Measurements from ENCODE around the gene TGM3.

The TGM3 gene

GRCh38 chr20:2285193-2285592 is 10.6 kb upstream of the TGM3 start:
- FAIRE-seq, result no peak

- no peak for FAIRE-seq
Measured at GRCh38 chr20:2285613-2286012, 10.2 kb upstream of the TGM3 start.

- FAIRE-seq, result no peak
Measured at GRCh38 chr20:2287504-2287903, 8.3 kb upstream of the TGM3 start.

GRCh38 chr20:2289475-2289874 is 6.3 kb upstream of the TGM3 start:
- no peak for FAIRE-seq

GRCh38 chr20:2290486-2290885 is 5.3 kb upstream of the TGM3 start:
- no peak for FAIRE-seq

- FAIRE-seq, result no peak
Measured at GRCh38 chr20:2292416-2293110, 3.2 kb upstream of the TGM3 start.

GRCh38 chr20:2293486-2293885 is 2.3 kb upstream of the TGM3 start:
- FAIRE-seq, result no peak

GRCh38 chr20:2293971-2294370 is 1.8 kb upstream of the TGM3 start:
- no peak for FAIRE-seq

GRCh38 chr20:2295286-2295685 is 515 bp upstream of the TGM3 start:
- no peak for FAIRE-seq

GRCh38 chr20:2296524-2297356 is 939 bp downstream of the TGM3 start:
- no peak for FAIRE-seq

- no peak for FAIRE-seq
Measured at GRCh38 chr20:2297357-2297728, 1.5 kb downstream of the TGM3 start.

GRCh38 chr20:2298116-2298515 is 2.3 kb downstream of the TGM3 start:
- no peak for FAIRE-seq

- no peak for FAIRE-seq
Measured at GRCh38 chr20:2298701-2299100, 2.9 kb downstream of the TGM3 start.

GRCh38 chr20:2299301-2299700 is 3.5 kb downstream of the TGM3 start:
- FAIRE-seq, result no peak

GRCh38 chr20:2300002-2300401 is 4.2 kb downstream of the TGM3 start:
- FAIRE-seq, result no peak

- no peak for FAIRE-seq
Measured at GRCh38 chr20:2300420-2300819, 4.6 kb downstream of the TGM3 start.

- no peak for FAIRE-seq
Measured at GRCh38 chr20:2301164-2301622, 5.4 kb downstream of the TGM3 start.

GRCh38 chr20:2302384-2303060 is 6.7 kb downstream of the TGM3 start:
- FAIRE-seq, result no peak

- FAIRE-seq, result no peak
Measured at GRCh38 chr20:2303673-2304072, 7.9 kb downstream of the TGM3 start.

- FAIRE-seq, result no peak
Measured at GRCh38 chr20:2304180-2304579, 8.4 kb downstream of the TGM3 start.

GRCh38 chr20:2305029-2305428 is 9.2 kb downstream of the TGM3 start:
- no peak for FAIRE-seq

- FAIRE-seq, result no peak
Measured at GRCh38 chr20:2305479-2305878, 9.7 kb downstream of the TGM3 start.

- no peak for FAIRE-seq
Measured at GRCh38 chr20:2305946-2306345, 10.1 kb downstream of the TGM3 start.

GRCh38 chr20:2307136-2307535 is 11.3 kb downstream of the TGM3 start:
- FAIRE-seq, result no peak
